Activated CD4-positive, CD25-positive, alpha-beta regulatory T cell treated with anti-CD3 and anti-CD28 coated beads, Interleukin-2, amount 50 U/mL, for 24 hours (primary cell): Measurements from ENCODE around the gene VIL1.

ENCODE experiments used
- ATAC-seq, 2 donors: fragments of 150-1000 bp; cut with Tn5 transposase; one replicate each; pipeline ENCODE4 v1.10.0; 2021; ENCODE audit warnings: mild to moderate bottlenecking in 1 of 2, moderate library complexity in 1 of 2

VIL1 gene

GRCh38 chr2:218446547-218446946 is 27.6 kb downstream of the VIL1 start:
- ATAC-seq: no peak

GRCh38 chr2:218447072-218447471 is 28.1 kb downstream of the VIL1 start:
- ATAC-seq: no peak

GRCh38 chr2:218448934-218449333 is 30.0 kb downstream of the VIL1 start:
- ATAC-seq: no peak

GRCh38 chr2:218452079-218452478 is 33.2 kb downstream of the VIL1 start:
- no peak for ATAC-seq

GRCh38 chr2:218456849-218457248 is 37.9 kb downstream of the VIL1 start:
- no peak for ATAC-seq

GRCh38 chr2:218458598-218458997 is 39.7 kb downstream of the VIL1 start:
- no peak for ATAC-seq

- no peak for ATAC-seq
These were observed 47.2 kb downstream of the VIL1 start for GRCh38 chr2:218465987-218466633.

GRCh38 chr2:218470448-218470847 is 51.5 kb downstream of the VIL1 start:
- ATAC-seq: no peak

GRCh38 chr2:218471036-218471435 is 52.1 kb downstream of the VIL1 start:
- ATAC-seq: no peak

GRCh38 chr2:218471982-218472381 is 53.1 kb downstream of the VIL1 start:
- no peak for ATAC-seq

GRCh38 chr2:218472988-218473387 is 54.1 kb downstream of the VIL1 start:
- ATAC-seq: no peak

GRCh38 chr2:218474527-218474926 is 55.6 kb downstream of the VIL1 start:
- ATAC-seq: no peak

GRCh38 chr2:218476676-218477075 is 57.8 kb downstream of the VIL1 start:
- ATAC-seq: no peak

- ATAC-seq: no peak
These were observed 58.3 kb downstream of the VIL1 start for GRCh38 chr2:218477247-218477646.

- no peak for ATAC-seq
These were observed 59.6 kb downstream of the VIL1 start for GRCh38 chr2:218478544-218478943.

- no peak for ATAC-seq
These were observed 60.7 kb downstream of the VIL1 start for GRCh38 chr2:218479595-218479994.

- ATAC-seq: no peak
These were observed 63.7 kb downstream of the VIL1 start for GRCh38 chr2:218482651-218483050.

- ATAC-seq: no peak
These were observed 67.2 kb downstream of the VIL1 start for GRCh38 chr2:218485986-218486667.

- no peak for ATAC-seq
These were observed 81.7 kb downstream of the VIL1 start for GRCh38 chr2:218500501-218501060.

- no peak for ATAC-seq
These were observed 82.7 kb downstream of the VIL1 start for GRCh38 chr2:218501665-218502064.
